K562 (cell line): ENCODE data around the gene DDIT4L. TPM values are rescaled to one million over a fixed set of nuclear protein-coding genes. Genes with fewer than 3 reads are reported as not detected.
A peak's percentile ranks its signal among the peaks of the same experiment; 100 is the strongest.

Experiments
- ATAC-seq: fragments of 200-7000 bp; cut with Tn5 transposase; 3 replicates; pipeline ENCODE4 v1.9.1; 2020; ENCODE audit warnings: moderate library complexity
- Bru-seq: library from RNA; stranded (reverse); fragments of 400-500 nt; gene quantifications from one replicate; lab custom pipeline; 2021; lab: Mats Ljungman, UMichigan
- BruChase-seq, 2 experiments: library from RNA; stranded (reverse); fragments of 400-500 nt; gene quantifications; one replicate each; lab custom pipeline; 2021; lab: Mats Ljungman, UMichigan
- BruUV-seq: library from RNA; stranded (reverse); fragments of 400-500 nt; replicated peaks from 2 replicates; lab custom pipeline; 2021; lab: Mats Ljungman, UMichigan
- CTCF ChIA-PET: fragments of 300-600 bp; formaldehyde crosslinking; extraction: SDS; loops from one replicate; lab custom pipeline; 2021; ENCODE audit warnings: low intra/inter-chr PET ratio; lab: Yijun Ruan, JAX
- POLR2A ChIA-PET: fragments of 300-600, 350-650 bp; sonication (Branson Sonifier 250); formaldehyde crosslinking; extraction: SDS; loops from one replicate; lab custom pipeline; 2021; ENCODE audit warnings: antibody characterized with exemption, inconsistent platforms; lab: Yijun Ruan, JAX
- DNase-seq, 4 experiments: peaks; one replicate each; pipeline versions ENCODE4 v3.0.0 to v3.0.0-alpha.2; 2011 to 2018; ENCODE audit warnings: low spot score in 3 of 4, mixed read lengths in 3 of 4; ENCODE audit errors: extremely low read depth in 1 of 4
- FAIRE-seq: peaks from 2 replicates; lab custom pipeline; 2011; peaks lifted over from hg19 to GRCh38; lab: Jason Lieb, UNC
- H2AFZ ChIP-seq: 2 replicates; pipeline ENCODE4 v1.6.0; 2011; ENCODE audit warnings: low read depth, low read length, control low read depth, inconsistent platforms
- H3K27ac ChIP-seq: fragments of 200-600 bp; 3 replicates; pipeline ENCODE4 v1.8.0; 2011; ENCODE audit warnings: low read depth, mild to moderate bottlenecking, control low read depth, inconsistent platforms, low read length, moderate library complexity, mixed read lengths; ENCODE audit errors: extremely low read depth
- H3K27me3 ChIP-seq, 2 experiments: fragments of 300-600 bp in 1 of 2; 2 replicates in 1 of 2; 3 replicates in 1 of 2; pipeline versions ENCODE4 v1.6.0 to v1.8.0; 2011; ENCODE audit warnings: inconsistent platforms in 2 of 2, low read length in 2 of 2, mild to moderate bottlenecking in 1 of 2, mixed read lengths in 1 of 2, moderate library complexity in 1 of 2; ENCODE audit not compliant: control insufficient read depth in 2 of 2, insufficient read depth in 2 of 2
- H3K36me3 ChIP-seq: fragments of 300-600 bp; 3 replicates; pipeline ENCODE4 v1.8.0; 2011; ENCODE audit warnings: mild to moderate bottlenecking, low read length, inconsistent platforms; ENCODE audit not compliant: control insufficient read depth, insufficient read depth
- H3K4me1 ChIP-seq, 2 experiments: fragments of 200-600 bp in 1 of 2; replicated peaks in 1 of 2; 2 replicates in 1 of 2; 3 replicates in 1 of 2; pipeline versions ENCODE4 v1.5.1 to v1.8.0; 2011; ENCODE audit warnings: inconsistent platforms in 2 of 2, low read length in 2 of 2, mild to moderate bottlenecking in 1 of 2, mixed read lengths in 1 of 2, moderate library complexity in 1 of 2; ENCODE audit not compliant: control insufficient read depth in 2 of 2, insufficient read depth in 2 of 2
- H3K4me2 ChIP-seq: 2 replicates; pipeline ENCODE4 v1.6.1; 2011; ENCODE audit warnings: low read length, control low read depth, inconsistent platforms, mixed read lengths; ENCODE audit not compliant: insufficient read depth
- H3K4me3 ChIP-seq: fragments of 200-600 bp; sonication (generic), shearing (Covaris generic); 2 replicates; pipeline ENCODE4 v1.5.1; 2016; ENCODE audit warnings: control low read depth, inconsistent platforms
- H3K79me2 ChIP-seq: fragments of 200-600 bp; 3 replicates; pipeline ENCODE4 v1.8.0; 2011; ENCODE audit warnings: low read length, inconsistent platforms; ENCODE audit not compliant: control insufficient read depth, insufficient read depth
- H3K9ac ChIP-seq, 2 experiments: 2 replicates each; pipeline versions ENCODE4 v1.6.0 to v1.6.1; 2011; ENCODE audit warnings: low read depth in 2 of 2, low read length in 2 of 2, control low read depth in 1 of 2, inconsistent platforms in 1 of 2, mild to moderate bottlenecking in 1 of 2, mixed read lengths in 1 of 2; ENCODE audit not compliant: insufficient read depth in 1 of 2
- H3K9me1 ChIP-seq: one replicate; pipeline ENCODE4 v1.6.0; 2011; ENCODE audit warnings: inconsistent platforms, mild to moderate bottlenecking, low read length, moderate library complexity; ENCODE audit not compliant: control insufficient read depth, insufficient read depth
- H3K9me3 ChIP-seq: replicated peaks from 2 replicates; pipeline ENCODE4 v1.5.1; 2011; ENCODE audit warnings: low read depth, low read length, inconsistent platforms; ENCODE audit not compliant: control insufficient read depth, insufficient read depth
- H4K20me1 ChIP-seq: replicated peaks from 2 replicates; pipeline ENCODE4 v1.6.1; 2011; ENCODE audit warnings: low read length, inconsistent platforms, mixed read lengths; ENCODE audit not compliant: control insufficient read depth, insufficient read depth
- BDP1 ChIP-seq: IDR thresholded peaks from 3 replicates; pipeline ENCODE4 v1.6.1; 2011; ENCODE audit not compliant: insufficient read length, insufficient read depth
- CTCFL ChIP-seq: IDR thresholded peaks from 2 replicates; pipeline ENCODE4 v1.6.1; 2011; ENCODE audit warnings: borderline replicate concordance, low read depth, mild to moderate bottlenecking, moderate library complexity, low read length; ENCODE audit not compliant: insufficient read depth, poor library complexity, severe bottlenecking
- GABPB1 ChIP-seq: sonication (generic); formaldehyde crosslinking; IDR thresholded peaks from 2 replicates; pipeline ENCODE4 v1.8.0; 2022; ENCODE audit warnings: mild to moderate bottlenecking, missing genetic modification reagents
- HOXB6 ChIP-seq: fragments of 250-450 bp; sonication (Bioruptor Pico); IDR thresholded peaks from 2 replicates; pipeline ENCODE4 v1.5.1; 2022; ENCODE audit warnings: mild to moderate bottlenecking, borderline replicate concordance
- NFATC3 ChIP-seq: fragments of 450-650 bp; IDR thresholded peaks from 2 replicates; pipeline ENCODE4 v1.6.1; 2017; ENCODE audit warnings: mild to moderate bottlenecking
- PCBP1 ChIP-seq: fragments of 200-400 bp; formaldehyde crosslinking; IDR thresholded peaks from 2 replicates; pipeline ENCODE4 v1.6.1; 2018; ENCODE audit warnings: mild to moderate bottlenecking, low read depth, low read length; ENCODE audit not compliant: poor library complexity, severe bottlenecking
- RAD21 ChIP-seq, 2 experiments: fragments of 250-450 bp in 1 of 2; fragments of 450-650 bp in 1 of 2; sonication (Bioruptor Pico) in 1 of 2; formaldehyde crosslinking in 1 of 2; IDR thresholded peaks in 1 of 2; conservative IDR thresholded peaks in 1 of 2; 2 replicates each; pipeline versions ENCODE4 v1.4.0 to v1.8.0; 2020 to 2022; ENCODE audit warnings: mild to moderate bottlenecking in 2 of 2, moderate library complexity in 1 of 2
- SIRT6 ChIP-seq: IDR thresholded peaks from one replicate; pipeline ENCODE4 v1.6.1; 2012; ENCODE audit warnings: low read depth, mild to moderate bottlenecking, control low read depth, inconsistent platforms, low read length, moderate library complexity
- TAF1 ChIP-seq: IDR thresholded peaks from 2 replicates; pipeline ENCODE4 v1.6.1; 2011; ENCODE audit warnings: mild to moderate bottlenecking, low read length, moderate library complexity; ENCODE audit not compliant: insufficient read depth, control insufficient read depth, severe bottlenecking; ENCODE audit errors: extremely low read depth
- ZNF224 ChIP-seq: sonication (generic); formaldehyde crosslinking; IDR thresholded peaks from 2 replicates; pipeline ENCODE4 v1.8.0; 2022; ENCODE audit warnings: mild to moderate bottlenecking, missing genetic modification reagents
- ZNF668 ChIP-seq: fragments of 250-450 bp; sonication (Bioruptor Pico); IDR thresholded peaks from 2 replicates; pipeline ENCODE4 v1.8.0; 2022; ENCODE audit warnings: mild to moderate bottlenecking, inconsistent platforms
- WGBS: fragments of 100-300 bp; shearing (Covaris generic); methylation state at CpG from one replicate; pipeline ENCODE4 v1.1.6; 2016; ENCODE audit warnings: low coverage, mixed read lengths; ENCODE audit not compliant: insufficient coverage; ENCODE audit errors: missing lambda C conversion rate; 5-methylcytosine and 5-hydroxymethylcytosine counted together
- in situ Hi-C: fragments of 300-500 bp; cut with MboI; formaldehyde crosslinking; loops from 4 replicates; pipeline ENCODE4 v1.15.0; 2018; ENCODE audit warnings: inconsistent platforms, mixed read lengths
- intact Hi-C: fragments of 100-400 bp; cut with micrococcal nuclease; formaldehyde crosslinking; loops from 2 replicates; pipeline ENCODE4 v1.14.2; 2022
- long read RNA-seq, 3 experiments: library from polyadenylated mRNA in 2 of 3; library from RNA in 1 of 3; unstranded in 2 of 3; stranded (forward) in 1 of 3; transcript quantifications; one replicate each; pipeline ENCODE4 v2.0.0, GENCODE V29; 2019 to 2022
- polyA minus RNA-seq, 3 experiments: library from RNA; depleted of rRNA, polyadenylated mRNA; stranded (reverse); fragments of >200 nt; gene quantifications; 2 replicates each; pipeline ENCODE4 v1.2.3, GENCODE V29; 2011
- polyA plus RNA-seq, 8 experiments: library from polyadenylated mRNA; depleted of rRNA in 4 of 8; stranded (reverse) in 5 of 8; unstranded in 3 of 8; fragments of >200 nt; fragmentation: Nextera tagmentation in 2 of 8; fragmentation: Illumina TruSeq in 1 of 8; extraction: Ambion mirVana in 2 of 8; extraction: Trizol in 1 of 8; gene quantifications; 2 replicates each; pipeline versions ENCODE4 v1.2.1 to v1.2.3, GENCODE V29; 2011 to 2014; ENCODE audit warnings: inconsistent platforms in 1 of 8, missing spikeins in 1 of 8
- total RNA-seq, 7 experiments: library from RNA; depleted of rRNA in 6 of 7; stranded (reverse); fragments of >200 nt in 6 of 7; fragmentation: Illumina TruSeq in 2 of 7; extraction: Trizol in 2 of 7; gene quantifications; 2 replicates each; pipeline versions ENCODE4 v1.2.1 to v1.2.3, GENCODE V29; 2011 to 2021; ENCODE audit warnings: low replicate concordance in 1 of 7

The DDIT4L gene
- total RNA-seq (2011; cell fraction: chromatin; rRNA removed; ENCODE audit: low replicate concordance) = not detected in 2 replicates
- total RNA-seq (2011; cell fraction: nucleolus; rRNA removed) = not detected in 2 replicates
- total RNA-seq (2011; cell fraction: nucleoplasm; rRNA removed) = not detected in 2 replicates
- total RNA-seq (2014; rRNA removed) (not detected in 2 replicates), total RNA-seq (2014; rRNA removed; fragmentation: Illumina TruSeq; extraction: Trizol) (not detected in 2 replicates), total RNA-seq (2015; rRNA removed; fragmentation: Illumina TruSeq; extraction: Trizol) (not detected in 2 replicates), total RNA-seq (2021) (not detected in 2 replicates), polyA plus RNA-seq (2011; rRNA removed) (not detected in 2 replicates), polyA plus RNA-seq (2014; fragmentation: Illumina TruSeq; extraction: Trizol) (not detected in 2 replicates), polyA plus RNA-seq (2014; fragmentation: Nextera tagmentation; extraction: Ambion mirVana) (not detected), polyA plus RNA-seq (2014; rRNA removed) (not detected in 2 replicates), polyA minus RNA-seq (2011; rRNA and poly(A)+ RNA removed) (not detected in 2 replicates), Bru-seq, nascent RNA (not detected), BruChase-seq, experiment 1, labeled RNA remaining after a 2-hour chase (percentile 19 among the genes with signal in this experiment), BruChase-seq, experiment 2, labeled RNA remaining after a 6-hour chase (percentile 19 among the genes with signal in this experiment)
- polyA plus RNA-seq (2011; cell fraction: cytosol; rRNA removed) = not detected in 2 replicates
- not detected in 2 replicates for polyA plus RNA-seq (2011; cell fraction: nucleus; rRNA removed)
- polyA plus RNA-seq (2012) = not detected in 2 replicates
- not detected in 2 replicates for polyA minus RNA-seq (2011; cell fraction: cytosol; rRNA and poly(A)+ RNA removed)
- polyA minus RNA-seq (2011; cell fraction: nucleus; rRNA and poly(A)+ RNA removed) = not detected in 2 replicates
- long read RNA-seq, experiment 1 = 0 reads
- long read RNA-seq, experiment 2 = 0 reads
- long read RNA-seq, experiment 3 = 0 reads

- H3K27ac ChIP-seq = no peak within 1 kb of the TSS
- H4K20me1 ChIP-seq = no peaks in the 10 kb centered on the region
- TF ChIP-seq GABPB1 (CRISPR knock-in tag) = no peak
- no peak for TF ChIP-seq ZNF224 (CRISPR knock-in tag)
- TF ChIP-seq CTCFL = no peak
- TF ChIP-seq RAD21 (CRISPR knock-in tag; conservative IDR thresholded peaks at IDR 0.05 in 1 of 2, IDR thresholded peaks at IDR 0.05 in 1 of 2) = no peak
- no peak for TF ChIP-seq HOXB6
- no peak for TF ChIP-seq NFATC3
- TF ChIP-seq BDP1 = no peak
- TF ChIP-seq SIRT6 = no peak
- TF ChIP-seq PCBP1 = no peak
- TF ChIP-seq TAF1 = no peak
- TF ChIP-seq ZNF668 = no peak
- DNase-seq = peak; percentile 1 to 26 (median 21)
- H3K9ac ChIP-seq = no peak within 1 kb of the TSS
- H3K79me2 ChIP-seq = no peaks in the 10 kb centered on the region
- H3K27me3 ChIP-seq = peaks cover 0 to 4% of the 10 kb centered on the region in 2 experiments; a peak in 1 of 5 replicates
- no peaks in the 10 kb centered on the region for H3K36me3 ChIP-seq
- intact Hi-C loops = no loop called here
- H3K4me3 ChIP-seq = no peak within 1 kb of the TSS
- 5% methylated on average over 24 of the region's 51 CpGs for WGBS
- CTCF ChIA-PET = no interaction called here
- BruUV-seq = no TSS peak
- peaks cover 0 to 3% of the 10 kb centered on the region in 2 experiments; a peak in 1 of 5 replicates for H3K4me1 ChIP-seq
- H3K9me1 ChIP-seq = no peaks in the 10 kb centered on the region
- peak; percentile 69 for ATAC-seq
- H3K4me2 ChIP-seq = no peak within 1 kb of the TSS
- no peak within 1 kb of the TSS for H2AFZ ChIP-seq
- no peaks in the 10 kb centered on the region for H3K9me3 ChIP-seq
- FAIRE-seq = no peak
- in situ Hi-C loops = no loop called here
- POLR2A ChIA-PET = no interaction called here
Measured at GRCh38 chr4:100189820-100190642, at the start of gene DDIT4L. TSS of gene DDIT4L (minus strand) at chr4:100190468. CDS start at chr4:100189983, 485 bp downstream.
